ENCODE data around the gene MAD2L2.

MAD2L2 gene

DNA sequence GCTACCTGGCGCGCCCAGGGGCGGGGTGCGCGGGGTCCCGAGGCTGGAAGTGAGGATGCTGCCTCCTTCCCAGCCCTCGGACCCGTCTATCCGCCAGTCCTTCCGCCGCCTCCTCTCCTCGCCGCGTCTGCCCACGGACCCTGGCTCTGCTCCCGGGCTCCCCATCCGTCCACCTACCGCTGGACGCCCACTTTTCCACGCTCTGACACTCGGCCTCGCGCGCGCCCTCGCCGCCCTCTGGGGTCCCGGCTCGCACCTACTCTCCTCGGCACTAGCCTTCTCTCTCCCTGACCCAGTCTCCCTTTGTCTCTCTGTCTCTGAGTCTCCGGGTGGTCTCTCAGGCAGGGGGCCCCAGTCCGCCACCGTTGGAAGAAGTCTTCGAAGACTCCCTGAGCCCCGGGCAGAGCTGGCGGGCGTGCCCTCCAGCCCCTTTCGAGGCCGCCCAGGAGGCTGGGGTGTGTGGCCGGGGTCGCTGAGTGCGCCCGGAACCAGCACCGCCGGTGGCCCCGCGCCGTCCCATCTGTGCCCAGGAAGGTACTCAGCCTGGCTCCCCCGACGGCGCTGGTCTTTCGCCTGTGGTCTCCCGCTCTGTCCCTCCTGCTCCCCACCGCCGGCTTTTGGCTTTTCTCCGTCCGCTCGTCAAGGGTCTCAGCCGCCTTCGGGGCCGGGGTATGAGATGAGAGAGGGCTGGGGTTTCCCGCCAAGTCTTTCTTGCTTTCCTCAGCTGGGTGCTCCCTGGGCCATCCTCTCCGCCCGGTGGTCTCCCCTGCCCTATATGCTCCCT lies 11.2 kb upstream of the MAD2L2 start:
- H3K9me3 ChIP-seq (ENCODE audit: insufficient read depth, low read length): no peaks in the 10 kb centered on the region
- H3K4me2 ChIP-seq (ENCODE audit: low read depth, low read length, poor library complexity, severe bottlenecking): no peak overlapping the region
- TF ChIP-seq, protein P1, sequence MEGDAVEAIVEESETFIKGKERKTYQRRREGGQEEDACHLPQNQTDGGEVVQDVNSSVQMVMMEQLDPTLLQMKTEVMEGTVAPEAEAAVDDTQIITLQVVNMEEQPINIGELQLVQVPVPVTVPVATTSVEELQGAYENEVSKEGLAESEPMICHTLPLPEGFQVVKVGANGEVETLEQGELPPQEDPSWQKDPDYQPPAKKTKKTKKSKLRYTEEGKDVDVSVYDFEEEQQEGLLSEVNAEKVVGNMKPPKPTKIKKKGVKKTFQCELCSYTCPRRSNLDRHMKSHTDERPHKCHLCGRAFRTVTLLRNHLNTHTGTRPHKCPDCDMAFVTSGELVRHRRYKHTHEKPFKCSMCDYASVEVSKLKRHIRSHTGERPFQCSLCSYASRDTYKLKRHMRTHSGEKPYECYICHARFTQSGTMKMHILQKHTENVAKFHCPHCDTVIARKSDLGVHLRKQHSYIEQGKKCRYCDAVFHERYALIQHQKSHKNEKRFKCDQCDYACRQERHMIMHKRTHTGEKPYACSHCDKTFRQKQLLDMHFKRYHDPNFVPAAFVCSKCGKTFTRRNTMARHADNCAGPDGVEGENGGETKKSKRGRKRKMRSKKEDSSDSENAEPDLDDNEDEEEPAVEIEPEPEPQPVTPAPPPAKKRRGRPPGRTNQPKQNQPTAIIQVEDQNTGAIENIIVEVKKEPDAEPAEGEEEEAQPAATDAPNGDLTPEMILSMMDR (IDR thresholded peaks at IDR 0.05; ENCODE audit: insufficient read depth, low read length, poor library complexity, severe bottlenecking): no peak
- TF ChIP-seq EZH2phosphoT487 (conservative IDR thresholded peaks at IDR 0.05; ENCODE audit: low read length): no peak
- H4K20me1 ChIP-seq (ENCODE audit: low read depth, low read length): no peaks in the 10 kb centered on the region
- H3K27ac ChIP-seq (ENCODE audit: low read depth, low read length): no peak overlapping the region
- H3K27me3 ChIP-seq (ENCODE audit: low read length): no peaks in the 10 kb centered on the region
- H3K4me3 ChIP-seq (ENCODE audit: insufficient read depth, low read length, poor library complexity, severe bottlenecking): no peak overlapping the region
- no peaks in the 10 kb centered on the region for H3F3A ChIP-seq (ENCODE audit: insufficient read depth)
- no peak overlapping the region for H3K9ac ChIP-seq (ENCODE audit: low read length)
- no peaks in the 10 kb centered on the region for H3K79me2 ChIP-seq (ENCODE audit: insufficient read depth, low read length)
- no peaks in the 10 kb centered on the region for H3K9me2 ChIP-seq (replicated peaks; ENCODE audit: insufficient read depth, low read length)
- H2AFZ ChIP-seq (ENCODE audit: low read depth, low read length, severe bottlenecking): no peak overlapping the region
- no peaks in the 10 kb centered on the region for H3K36me3 ChIP-seq (ENCODE audit: low read length)

DNA sequence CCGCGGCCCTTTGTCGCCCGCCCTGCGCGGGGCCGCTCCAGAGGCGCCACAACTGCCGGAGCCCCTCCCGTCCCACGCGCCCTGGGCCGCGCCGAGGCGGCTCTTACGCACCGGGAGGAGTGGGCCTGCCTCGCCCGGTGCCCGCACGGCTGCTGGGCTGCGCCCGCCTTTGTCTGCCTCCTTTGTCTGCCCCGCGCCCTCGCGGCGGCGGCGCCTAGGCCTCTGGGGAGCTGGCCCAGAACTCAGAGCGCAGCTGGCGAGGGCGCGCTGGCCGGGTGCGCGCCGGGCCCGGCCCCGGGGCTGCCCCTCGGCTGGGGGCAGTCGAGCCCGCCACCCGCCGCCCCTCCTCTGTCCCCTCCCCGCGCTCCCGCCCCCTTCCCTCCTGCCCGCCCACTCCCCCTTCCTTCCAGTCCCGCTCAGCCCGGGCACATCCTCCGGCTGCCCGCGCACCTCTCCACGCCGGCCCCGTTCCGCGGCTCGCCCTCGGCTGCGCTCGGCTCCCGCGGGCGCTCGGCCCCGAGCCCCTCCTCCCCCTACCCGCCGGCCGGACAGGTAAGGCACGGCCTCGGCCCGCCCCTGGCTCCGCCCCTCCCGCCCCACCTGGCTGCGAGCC lies 10.5 kb upstream of the MAD2L2 start, which contains the start of gene DRAXIN:
Gene DRAXIN, plus strand, starts transcription at position 409 of the 613 bp plus-strand sequence. CDS start 14,549 bp downstream, outside the sequence.
- H2AFZ ChIP-seq (ENCODE audit: low read depth, low read length, severe bottlenecking): no peak within 1 kb of the TSS
- H3K79me2 ChIP-seq (ENCODE audit: insufficient read depth, low read length): no peaks in the 10 kb centered on the region
- H3K4me3 ChIP-seq (ENCODE audit: insufficient read depth, low read length, poor library complexity, severe bottlenecking): no peak within 1 kb of the TSS

DNA sequence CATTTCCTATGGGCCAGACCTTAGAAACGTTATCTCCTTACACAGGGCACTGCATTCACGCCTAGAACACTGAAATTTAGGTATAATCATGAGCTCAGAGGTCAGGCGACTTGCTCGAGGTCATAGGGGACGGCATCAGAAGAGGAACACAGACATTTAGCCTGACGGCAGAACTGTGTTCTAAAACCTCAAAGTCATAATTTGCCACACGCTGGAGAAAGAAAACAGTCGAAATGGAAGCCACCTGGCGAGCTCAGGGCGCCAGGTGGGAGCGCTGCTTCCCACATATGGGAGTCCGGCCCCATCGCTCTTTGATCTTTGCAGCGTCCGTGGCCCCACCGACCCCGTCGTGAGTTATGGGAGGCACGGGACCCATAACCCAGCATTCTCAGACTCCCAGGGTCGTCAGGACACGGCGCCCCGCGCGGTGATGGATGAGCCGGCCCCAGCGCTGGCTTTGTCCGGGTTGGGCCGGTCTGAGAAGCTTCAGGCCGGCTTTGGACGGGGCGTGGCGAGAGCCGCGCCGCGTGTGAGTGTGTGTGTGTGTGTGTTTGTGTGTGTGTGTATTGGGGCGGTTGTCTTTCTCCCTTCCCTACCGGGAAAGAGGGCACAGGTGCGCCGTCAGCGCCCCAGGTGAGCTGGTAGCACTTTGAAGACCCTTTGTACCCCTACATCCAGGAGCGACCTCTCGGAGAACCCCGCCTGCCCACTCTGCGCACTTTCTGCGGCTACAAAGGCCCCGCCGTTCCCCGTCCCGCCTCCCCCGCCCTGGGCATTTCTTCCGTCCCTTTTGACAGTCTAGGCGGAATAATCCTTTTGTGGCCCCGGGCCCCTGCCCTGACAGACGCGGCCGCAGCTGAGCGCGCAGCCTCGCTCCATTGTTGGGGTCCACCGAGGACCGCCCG lies 9.7 kb upstream of the MAD2L2 start:
- Histone ChIP-seq H3K4me3 (ENCODE audit: insufficient read depth, low read length, poor library complexity, severe bottlenecking) (no peak overlapping the region), H3K36me3 (ENCODE audit: low read length) (no peaks in the 10 kb centered on the region), H3F3A (ENCODE audit: insufficient read depth) (no peaks in the 10 kb centered on the region), H3K27ac (ENCODE audit: low read depth, low read length) (no peak overlapping the region), H3K4me2 (ENCODE audit: low read depth, low read length, poor library complexity, severe bottlenecking) (no peak overlapping the region), H3K79me2 (ENCODE audit: insufficient read depth, low read length) (no peaks in the 10 kb centered on the region), H2AFZ (ENCODE audit: low read depth, low read length, severe bottlenecking) (no peak overlapping the region), H3K9me3 (ENCODE audit: insufficient read depth, low read length) (no peaks in the 10 kb centered on the region), H3K27me3 (ENCODE audit: low read length) (no peaks in the 10 kb centered on the region), H4K20me1 (ENCODE audit: low read depth, low read length) (no peaks in the 10 kb centered on the region), H3K9me2 (replicated peaks; ENCODE audit: insufficient read depth, low read length) (no peaks in the 10 kb centered on the region), H3K9ac (ENCODE audit: low read length) (no peak overlapping the region)
- TF ChIP-seq, protein P1 (IDR thresholded peaks at IDR 0.05; ENCODE audit: insufficient read depth, low read length, poor library complexity, severe bottlenecking): no peak
- TF ChIP-seq EZH2phosphoT487 (conservative IDR thresholded peaks at IDR 0.05; ENCODE audit: low read length): no peak

More for the DNA sequence above, 10.5 kb upstream of the MAD2L2 start, which contains the start of gene DRAXIN:
- H3K36me3 ChIP-seq (ENCODE audit: low read length): no peaks in the 10 kb centered on the region
- TF ChIP-seq, protein P1 (IDR thresholded peaks at IDR 0.05; ENCODE audit: insufficient read depth, low read length, poor library complexity, severe bottlenecking): no peak
- H3F3A ChIP-seq (ENCODE audit: insufficient read depth): no peaks in the 10 kb centered on the region
- H4K20me1 ChIP-seq (ENCODE audit: low read depth, low read length): no peaks in the 10 kb centered on the region
- H3K9ac ChIP-seq (ENCODE audit: low read length): no peak within 1 kb of the TSS
- no peaks in the 10 kb centered on the region for H3K9me3 ChIP-seq (ENCODE audit: insufficient read depth, low read length)
- H3K27me3 ChIP-seq (ENCODE audit: low read length): no peaks in the 10 kb centered on the region
- no peak within 1 kb of the TSS for H3K27ac ChIP-seq (ENCODE audit: low read depth, low read length)
- no peaks in the 10 kb centered on the region for H3K9me2 ChIP-seq (replicated peaks; ENCODE audit: insufficient read depth, low read length)
- H3K4me2 ChIP-seq (ENCODE audit: low read depth, low read length, poor library complexity, severe bottlenecking): no peak within 1 kb of the TSS
